Mesothelial cell of epicardium (in vitro differentiated cells): ENCODE results near the gene SOWAHC. TPM values are rescaled to one million over a fixed set of nuclear protein-coding genes. Genes with fewer than 3 reads are reported as not detected.

Experiments
- DNase-seq, 2 experiments: peaks; one replicate each; pipeline ENCODE4 v3.0.0; 2021; ENCODE audit warnings: low spot score in 2 of 2; ENCODE audit not compliant: unreplicated experiment in 2 of 2
- H3K27ac Mint-ChIP-seq: 2 replicates; pipeline ENCODE4 v1.8.0; 2021; ENCODE audit warnings: mixed read lengths
- H3K27me3 Mint-ChIP-seq: 2 replicates; pipeline ENCODE4 v1.8.0; 2021; ENCODE audit warnings: low read depth, mixed read lengths
- H3K36me3 Mint-ChIP-seq: 2 replicates; pipeline ENCODE4 v1.8.0; 2021; ENCODE audit warnings: mixed read lengths
- H3K4me1 Mint-ChIP-seq: 2 replicates; pipeline ENCODE4 v1.8.0; 2021; ENCODE audit warnings: mixed read lengths
- H3K4me3 Mint-ChIP-seq: 2 replicates; pipeline ENCODE4 v1.8.0; 2021; ENCODE audit warnings: mild to moderate bottlenecking, moderate library complexity, mixed read lengths
- H3K9me3 Mint-ChIP-seq: 2 replicates; pipeline ENCODE4 v1.8.0; 2021; ENCODE audit warnings: mixed read lengths
- total RNA-seq: library from RNA; stranded (reverse); gene quantifications from 3 replicates; pipeline ENCODE4 v1.2.1, GENCODE V29; 2021
- TF ChIP-seq, protein P1 (sequence below): fragments of 200-600 bp; sonication (generic); IDR thresholded peaks from one replicate; pipeline ENCODE4 v1.5.0; 2021; ENCODE audit warnings: antibody characterized with exemption; ENCODE audit not compliant: unreplicated experiment

Gene SOWAHC
- total RNA-seq, 1 donor from 2014 or later: 16.0 TPM

GRCh38 chr2:109666466-109666865 lies 52.3 kb downstream of the SOWAHC start:
- Mint-ChIP-seq H3K9me3 (no peaks in the 10 kb centered on the region), H3K4me1 (peaks cover 22% of the 10 kb centered on the region), H3K4me3 (no peak overlapping the region), H3K27me3 (no peaks in the 10 kb centered on the region), H3K27ac (no peak overlapping the region), H3K36me3 (no peaks in the 10 kb centered on the region)
- DNase-seq: no peak
- TF ChIP-seq, protein P1, sequence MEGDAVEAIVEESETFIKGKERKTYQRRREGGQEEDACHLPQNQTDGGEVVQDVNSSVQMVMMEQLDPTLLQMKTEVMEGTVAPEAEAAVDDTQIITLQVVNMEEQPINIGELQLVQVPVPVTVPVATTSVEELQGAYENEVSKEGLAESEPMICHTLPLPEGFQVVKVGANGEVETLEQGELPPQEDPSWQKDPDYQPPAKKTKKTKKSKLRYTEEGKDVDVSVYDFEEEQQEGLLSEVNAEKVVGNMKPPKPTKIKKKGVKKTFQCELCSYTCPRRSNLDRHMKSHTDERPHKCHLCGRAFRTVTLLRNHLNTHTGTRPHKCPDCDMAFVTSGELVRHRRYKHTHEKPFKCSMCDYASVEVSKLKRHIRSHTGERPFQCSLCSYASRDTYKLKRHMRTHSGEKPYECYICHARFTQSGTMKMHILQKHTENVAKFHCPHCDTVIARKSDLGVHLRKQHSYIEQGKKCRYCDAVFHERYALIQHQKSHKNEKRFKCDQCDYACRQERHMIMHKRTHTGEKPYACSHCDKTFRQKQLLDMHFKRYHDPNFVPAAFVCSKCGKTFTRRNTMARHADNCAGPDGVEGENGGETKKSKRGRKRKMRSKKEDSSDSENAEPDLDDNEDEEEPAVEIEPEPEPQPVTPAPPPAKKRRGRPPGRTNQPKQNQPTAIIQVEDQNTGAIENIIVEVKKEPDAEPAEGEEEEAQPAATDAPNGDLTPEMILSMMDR: no peak

Other genes starting within 250 kb of the SOWAHC start
- gene SEPTIN10, start 398 bp upstream of the SOWAHC start, total RNA-seq: 64.9 to 69.2 TPM (median 69.1 TPM) in 3 replicates
- 86.0 to 111 TPM (median 95.0 TPM) in 3 replicates for gene RGPD5, start 179.9 kb downstream of the SOWAHC start, total RNA-seq